ENCODE measurements around the gene GSKIP.

The GSKIP gene

GRCh38 chr14:96393071-96393691 lies 29.9 kb downstream of the GSKIP start:
- TF ChIP-seq CTCF (IDR thresholded peaks at IDR 0.05; ENCODE audit: unreplicated experiment in 3 of 3), result no peak
- Mint-ChIP-seq H3K4me1 (peaks cover 5% of the 10 kb centered on the region), H3K27ac (no peak overlapping the region), H3K9me3 (no peaks in the 10 kb centered on the region), H3K4me3 (peak overlapping the region; percentile 85 to 92 (median 88)), H3K36me3 (ENCODE audit: low read depth) (no peaks in the 10 kb centered on the region), H3K27me3 (ENCODE audit: low read depth) (peaks cover 12% of the 10 kb centered on the region)

GRCh38 chr14:96394047-96394815 lies 30.9 kb downstream of the GSKIP start:
- H3K9me3 Mint-ChIP-seq, result no peaks in the 10 kb centered on the region
- peaks cover 5% of the 10 kb centered on the region for H3K4me1 Mint-ChIP-seq
- TF ChIP-seq CTCF (IDR thresholded peaks at IDR 0.05; ENCODE audit: unreplicated experiment in 3 of 3), result no peak
- peaks cover 15% of the 10 kb centered on the region for H3K27me3 Mint-ChIP-seq (ENCODE audit: low read depth)
- no peak overlapping the region for H3K27ac Mint-ChIP-seq
- H3K36me3 Mint-ChIP-seq (ENCODE audit: low read depth), result no peaks in the 10 kb centered on the region
- peak overlapping the region in 2 of 3 experiments; percentile 10 to 85 for H3K4me3 Mint-ChIP-seq

GRCh38 chr14:96398432-96398831 lies 35.1 kb downstream of the GSKIP start:
- H3K4me3 Mint-ChIP-seq, result no peak overlapping the region
- TF ChIP-seq CTCF (IDR thresholded peaks at IDR 0.05; ENCODE audit: unreplicated experiment in 3 of 3), result no peak
- H3K9me3 Mint-ChIP-seq, result no peaks in the 10 kb centered on the region
- no peak overlapping the region for H3K27ac Mint-ChIP-seq
- no peaks in the 10 kb centered on the region for H3K36me3 Mint-ChIP-seq (ENCODE audit: low read depth)
- peaks cover 12% of the 10 kb centered on the region for H3K27me3 Mint-ChIP-seq (ENCODE audit: low read depth)
- no peaks in the 10 kb centered on the region for H3K4me1 Mint-ChIP-seq

GRCh38 chr14:96398921-96399320 lies 35.6 kb downstream of the GSKIP start:
- H3K27ac Mint-ChIP-seq, result no peak overlapping the region
- H3K36me3 Mint-ChIP-seq (ENCODE audit: low read depth), result no peaks in the 10 kb centered on the region
- H3K27me3 Mint-ChIP-seq (ENCODE audit: low read depth), result peaks cover 12% of the 10 kb centered on the region
- no peak for TF ChIP-seq CTCF (IDR thresholded peaks at IDR 0.05; ENCODE audit: unreplicated experiment in 3 of 3)
- no peaks in the 10 kb centered on the region for H3K9me3 Mint-ChIP-seq
- H3K4me1 Mint-ChIP-seq, result no peaks in the 10 kb centered on the region
- H3K4me3 Mint-ChIP-seq, result no peak overlapping the region

- Mint-ChIP-seq H3K36me3 (ENCODE audit: low read depth) (no peaks in the 10 kb centered on the region), H3K27me3 (ENCODE audit: low read depth) (peaks cover 12% of the 10 kb centered on the region), H3K4me3 (no peak overlapping the region), H3K9me3 (no peaks in the 10 kb centered on the region), H3K27ac (no peak overlapping the region), H3K4me1 (no peaks in the 10 kb centered on the region)
- no peak for TF ChIP-seq CTCF (IDR thresholded peaks at IDR 0.05; ENCODE audit: unreplicated experiment in 3 of 3)
Observed at GRCh38 chr14:96399405-96399804, 36.1 kb downstream of the GSKIP start.

GRCh38 chr14:96400495-96400894 lies 37.2 kb downstream of the GSKIP start:
- Mint-ChIP-seq H3K9me3 (no peaks in the 10 kb centered on the region), H3K36me3 (ENCODE audit: low read depth) (no peaks in the 10 kb centered on the region), H3K27ac (no peak overlapping the region), H3K4me1 (no peaks in the 10 kb centered on the region), H3K4me3 (no peak overlapping the region), H3K27me3 (ENCODE audit: low read depth) (peaks cover 12% of the 10 kb centered on the region)
- TF ChIP-seq CTCF (IDR thresholded peaks at IDR 0.05; ENCODE audit: unreplicated experiment in 3 of 3), result no peak

Measured in nephron (organoid).